IMR-90 (cell line): ENCODE results near the gene NDOR1. TPM values are rescaled to one million over a fixed set of nuclear protein-coding genes. Genes with fewer than 3 reads are reported as not detected.
"Not testable (repeated sequence)": the region's sequence is repeated elsewhere in the genome, so short reads cannot be mapped to it uniquely, and the experiment has no call there.

ENCODE experiments used
- ATAC-seq: fragments of 200-7000 bp; cut with Tn5 transposase; 2 replicates; pipeline ENCODE4 v1.9.1; 2020; ENCODE audit warnings: low read depth, mild to moderate bottlenecking, moderate library complexity
- BruUV-seq: library from RNA; stranded (reverse); fragments of 400-500 nt; replicated peaks from 2 replicates; lab custom pipeline; 2021; lab: Mats Ljungman, UMichigan
- CTCF ChIA-PET: fragments of 300-600 bp; formaldehyde crosslinking; extraction: SDS; loops from one replicate; lab custom pipeline; 2021; ENCODE audit warnings: antibody characterized with exemption; lab: Yijun Ruan, JAX
- POLR2A ChIA-PET: fragments of 300-600 bp; sonication (Branson Sonifier 250); formaldehyde crosslinking; loops from one replicate; lab custom pipeline; 2022; ENCODE audit warnings: antibody characterized with exemption; ENCODE audit not compliant: unreplicated experiment; lab: Charles Lee
- DNase-seq: peaks from one replicate; pipeline ENCODE4 v3.0.0; 2013
- H2AFZ ChIP-seq: replicated peaks from 2 replicates; pipeline ENCODE3; 2013; ENCODE audit warnings: low read length, mild to moderate bottlenecking; ENCODE audit not compliant: poor library complexity
- H2AK5ac ChIP-seq: 2 replicates; pipeline ENCODE4 v1.6.1; 2013; ENCODE audit warnings: low read depth, low read length, inconsistent platforms
- H2AK9ac ChIP-seq: replicated peaks from 2 replicates; pipeline ENCODE3; 2013; ENCODE audit warnings: mild to moderate bottlenecking, low read depth, low read length, moderate library complexity; ENCODE audit not compliant: poor library complexity
- H2BK120ac ChIP-seq: 2 replicates; pipeline ENCODE4 v1.6.1; 2013; ENCODE audit warnings: low read depth, low read length, inconsistent platforms
- H2BK15ac ChIP-seq: 3 replicates; pipeline ENCODE4 v1.6.1; 2013; ENCODE audit warnings: low read depth, low read length, inconsistent platforms
- H2BK20ac ChIP-seq: 2 replicates; pipeline ENCODE4 v1.6.1; 2013; ENCODE audit warnings: low read depth, mild to moderate bottlenecking, inconsistent platforms, low read length, moderate library complexity
- H2BK5ac ChIP-seq: 2 replicates; pipeline ENCODE4 v1.6.1; 2013; ENCODE audit warnings: mild to moderate bottlenecking, low read depth, low read length, inconsistent platforms; ENCODE audit not compliant: poor library complexity, severe bottlenecking
- H3K14ac ChIP-seq: replicated peaks from 2 replicates; pipeline ENCODE4 v1.6.1; 2013; ENCODE audit warnings: low read depth, low read length, inconsistent platforms
- H3K18ac ChIP-seq: 2 replicates; pipeline ENCODE4 v1.6.1; 2013; ENCODE audit warnings: low read depth, low read length, control low read depth
- H3K23ac ChIP-seq: 2 replicates; pipeline ENCODE4 v1.6.1; 2013; ENCODE audit warnings: low read depth, low read length, inconsistent platforms
- H3K27ac ChIP-seq: 2 replicates; pipeline ENCODE4 v1.5.1; 2013; ENCODE audit warnings: mild to moderate bottlenecking, control low read depth, low read length; ENCODE audit not compliant: insufficient read depth
- H3K27me3 ChIP-seq: 2 replicates; pipeline ENCODE4 v1.6.1; 2013; ENCODE audit warnings: low read length; ENCODE audit not compliant: control insufficient read depth, insufficient read depth
- H3K36me3 ChIP-seq: 2 replicates; pipeline ENCODE4 v1.6.1; 2013; ENCODE audit warnings: low read length, mixed read lengths; ENCODE audit not compliant: control insufficient read depth, insufficient read depth
- H3K4ac ChIP-seq: 2 replicates; pipeline ENCODE4 v1.6.1; 2013; ENCODE audit warnings: low read depth, low read length, inconsistent platforms
- H3K4me1 ChIP-seq: 2 replicates; pipeline ENCODE4 v1.6.1; 2013; ENCODE audit warnings: low read length, mixed read lengths; ENCODE audit not compliant: control insufficient read depth, insufficient read depth
- H3K4me2 ChIP-seq: 2 replicates; pipeline ENCODE4 v1.6.1; 2013; ENCODE audit warnings: low read depth, mild to moderate bottlenecking, control low read depth, low read length, moderate library complexity
- H3K4me3 ChIP-seq: 2 replicates; pipeline ENCODE4 v1.5.1; 2013; ENCODE audit warnings: low read depth, mild to moderate bottlenecking, control low read depth, low read length, moderate library complexity; ENCODE audit not compliant: insufficient read depth
- H3K56ac ChIP-seq: 2 replicates; pipeline ENCODE4 v1.6.1; 2013; ENCODE audit warnings: low read length, inconsistent platforms; ENCODE audit not compliant: insufficient read depth; ENCODE audit errors: extremely low read depth
- H3K79me1 ChIP-seq, 2 experiments: 2 replicates each; pipeline ENCODE4 v1.6.1; 2013; ENCODE audit warnings: low read length in 2 of 2, inconsistent platforms in 1 of 2, low read depth in 1 of 2
- H3K9ac ChIP-seq: 2 replicates; pipeline ENCODE4 v1.6.1; 2013; ENCODE audit warnings: low read depth, low read length, control low read depth
- H3K9me1 ChIP-seq: 2 replicates; pipeline ENCODE4 v1.6.1; 2013; ENCODE audit warnings: low read length, inconsistent platforms; ENCODE audit not compliant: insufficient read depth
- H3K9me3 ChIP-seq: 2 replicates; pipeline ENCODE4 v1.6.1; 2013; ENCODE audit warnings: low read length; ENCODE audit not compliant: control insufficient read depth, insufficient read depth
- H4K20me1 ChIP-seq: 2 replicates; pipeline ENCODE4 v1.6.1; 2013; ENCODE audit warnings: low read length, inconsistent platforms; ENCODE audit not compliant: insufficient read depth
- H4K5ac ChIP-seq: 2 replicates; pipeline ENCODE4 v1.6.1; 2013; ENCODE audit warnings: mild to moderate bottlenecking, low read depth, low read length, control low read depth
- H4K8ac ChIP-seq, 2 experiments: 2 replicates each; pipeline ENCODE4 v1.6.1; 2013; ENCODE audit warnings: low read depth in 2 of 2, low read length in 2 of 2, control low read depth in 1 of 2, inconsistent platforms in 1 of 2
- H4K91ac ChIP-seq: 2 replicates; pipeline ENCODE4 v1.6.1; 2013; ENCODE audit warnings: low read depth, low read length, inconsistent platforms; ENCODE audit not compliant: insufficient read depth
- WGBS, 2 experiments: methylation state at CpG; one replicate each; pipeline versions ENCODE4 v1.1.5 to v1.1.7; 2013; ENCODE audit warnings: missing lambda C conversion rate in 2 of 2; ENCODE audit not compliant: insufficient read length in 1 of 2; ENCODE audit errors: extremely low coverage in 2 of 2; 5-methylcytosine and 5-hydroxymethylcytosine counted together
- dilution Hi-C: fragments of 300-500 bp; cut with HindIII; formaldehyde crosslinking; loops from one replicate; pipeline ENCODE4 v1.14.3; 2018; ENCODE audit warnings: low sequenced_read_pairs; ENCODE audit not compliant: unreplicated experiment
- in situ Hi-C: fragments of 300-500 bp; cut with MboI; formaldehyde crosslinking; loops from 3 replicates; pipeline ENCODE4 v1.14.3; 2019; ENCODE audit warnings: low sequenced_read_pairs, inconsistent platforms, mixed read lengths
- intact Hi-C: fragments of 100-400 bp; cut with micrococcal nuclease; formaldehyde crosslinking; loops from 2 replicates; pipeline ENCODE4 v1.10.0; 2022
- polyA plus RNA-seq, 3 experiments: library from polyadenylated mRNA; depleted of rRNA; stranded (reverse); fragments of >200 nt; gene quantifications; 2 replicates each; pipeline ENCODE4 v1.2.3, GENCODE V29; 2012; ENCODE audit warnings: low replicate concordance in 1 of 3
- total RNA-seq: library from RNA; depleted of rRNA; stranded (reverse); fragments of >200 nt; gene quantifications from 2 replicates; pipeline ENCODE4 v1.2.3, GENCODE V29; 2012

NDOR1 gene
- total and polyA plus RNA-seq, 2 of the 4 experiments (the other 2 are of a cell fraction) = 0.90 to 10.6 TPM

- Histone ChIP-seq H4K20me1 (peaks cover 38% of the 10 kb centered on the region), H3K56ac (0 out of 2 replicates have a peak overlapping the region, but pooled peaks have one; percentile 77), H3K27ac (peak overlapping the region; percentile 91), H3K14ac (peak overlapping the region; percentile 41; the same call in 1 of the 2 replicates), H4K8ac (peak overlapping the region; percentile 36 to 77; a peak in 2 of 4 replicates), H3K36me3 (peaks cover 19% of the 10 kb centered on the region), H3K4me3 (peak overlapping the region; percentile 59), H3K4me2 (peak overlapping the region; percentile 91), H3K79me1 (peaks cover 12 to 55% of the 10 kb centered on the region in 2 experiments; a peak in 3 of 4 replicates), H3K23ac (peak overlapping the region; percentile 94; the same call in 1 of the 2 replicates), H2BK5ac (peak overlapping the region; percentile 81), H4K91ac (peak overlapping the region; percentile 5; the same call in 1 of the 2 replicates), H3K9ac (peak overlapping the region; percentile 71)
- H3K4me1 ChIP-seq, H2BK120ac ChIP-seq, H3K9me1 ChIP-seq, H2AFZ ChIP-seq, intact Hi-C loops, DNase-seq, BruUV-seq, H3K4ac ChIP-seq, H2AK5ac ChIP-seq, dilution Hi-C loops, in situ Hi-C loops, H2BK20ac ChIP-seq, H2BK15ac ChIP-seq, H2AK9ac ChIP-seq, ATAC-seq, H3K27me3 ChIP-seq, H3K18ac ChIP-seq, H4K5ac ChIP-seq, H3K9me3 ChIP-seq, POLR2A ChIA-PET: not testable (repeated sequence)
- no CpG with 5 or more reads among the region's 27 CpGs for WGBS, 2 experiments
- CTCF ChIA-PET = interaction anchor here (0.7 kb wide), 1 partner anchor 202 kb away, joined by 3 read pairs; no protein-coding TSS in a partner anchor
Measured at GRCh38 chr9:137239541-137240200, 34.2 kb downstream of the NDOR1 start.
